OCI-LY1 (cell line): ENCODE results near the gene FUOM.

Experiments
- H2AFZ ChIP-seq: fragments of 200-600 bp; sonication (generic), shearing (Covaris generic); 2 replicates; pipeline ENCODE4 v1.6.0; 2014; ENCODE audit warnings: antibody characterized with exemption, mild to moderate bottlenecking, low read length
- H3F3A ChIP-seq: fragments of 200-600 bp; sonication (generic), shearing (Covaris generic); 2 replicates; pipeline ENCODE4 v1.6.0; 2014; ENCODE audit warnings: mild to moderate bottlenecking, antibody characterized with exemption, low read length, moderate library complexity; ENCODE audit not compliant: insufficient read depth
- H3K27ac ChIP-seq: fragments of 200-600 bp; sonication (generic); 2 replicates; pipeline ENCODE4 v1.5.1; 2014; ENCODE audit warnings: low read length, mixed run types, mild to moderate bottlenecking, low read depth; ENCODE audit not compliant: poor library complexity, severe bottlenecking
- H3K27me3 ChIP-seq: fragments of 200-600 bp; sonication (generic); 2 replicates; pipeline ENCODE4 v1.6.0; 2014; ENCODE audit warnings: antibody characterized with exemption, mild to moderate bottlenecking, low read length, moderate library complexity; ENCODE audit not compliant: insufficient read depth
- H3K36me3 ChIP-seq: fragments of 200-600 bp; sonication (generic); 2 replicates; pipeline ENCODE4 v1.6.1; 2014; ENCODE audit warnings: mild to moderate bottlenecking, antibody characterized with exemption, low read length, moderate library complexity, mixed read lengths; ENCODE audit not compliant: insufficient read depth
- H3K4me1 ChIP-seq: fragments of 200-600 bp; sonication (generic); 2 replicates; pipeline ENCODE4 v1.5.1; 2014; ENCODE audit warnings: mild to moderate bottlenecking, low read length, moderate library complexity; ENCODE audit not compliant: insufficient read depth, severe bottlenecking
- H3K4me2 ChIP-seq: fragments of 200-600 bp; sonication (generic), shearing (Covaris generic); 2 replicates; pipeline ENCODE4 v1.6.1; 2014; ENCODE audit warnings: low read length
- H3K4me3 ChIP-seq: fragments of 200-600 bp; sonication (generic); 2 replicates; pipeline ENCODE4 v1.5.1; 2014; ENCODE audit warnings: low read length, low read depth, mild to moderate bottlenecking, mixed read lengths; ENCODE audit not compliant: poor library complexity, severe bottlenecking
- H3K79me2 ChIP-seq: fragments of 200-600 bp; shearing (Covaris generic); 2 replicates; pipeline ENCODE4 v1.6.1; 2016; ENCODE audit warnings: mixed run types, low read length, mixed read lengths; ENCODE audit not compliant: insufficient read depth
- H3K9ac ChIP-seq: fragments of 200-600 bp; sonication (generic), shearing (Covaris generic); 2 replicates; pipeline ENCODE4 v1.6.1; 2014; ENCODE audit warnings: mild to moderate bottlenecking, low read length, mixed read lengths
- H3K9me2 ChIP-seq: fragments of 200-600 bp; sonication (generic), shearing (Covaris generic); 2 replicates; pipeline ENCODE4 v1.6.1; 2014; ENCODE audit warnings: low read depth, mild to moderate bottlenecking, low read length, mixed read lengths
- H3K9me3 ChIP-seq: fragments of 200-600 bp; shearing (Covaris generic); 2 replicates; pipeline ENCODE4 v1.6.1; 2014; ENCODE audit warnings: low read length, mixed read lengths
- H4K20me1 ChIP-seq: fragments of 200-600 bp; sonication (generic), shearing (Covaris generic); 2 replicates; pipeline ENCODE4 v1.6.0; 2016; ENCODE audit warnings: mild to moderate bottlenecking, low read length; ENCODE audit not compliant: insufficient read depth
- CTCF ChIP-seq: fragments of 200-600 bp; sonication (generic), shearing (Covaris generic); IDR thresholded peaks from 2 replicates; pipeline ENCODE4 v1.5.1; 2017; ENCODE audit warnings: mild to moderate bottlenecking, antibody characterized with exemption, low read length, moderate library complexity, mixed read lengths
- EZH2 ChIP-seq: fragments of 200-600 bp; sonication (generic), shearing (Covaris generic); IDR thresholded peaks from 2 replicates; pipeline ENCODE4 v1.8.0; 2017; ENCODE audit warnings: borderline replicate concordance, mixed run types, mild to moderate bottlenecking, antibody characterized with exemption, low read length, moderate library complexity, mixed read lengths

Gene FUOM

GRCh38 chr10:133342942-133343341 is 14.9 kb downstream of the FUOM start:
- Histone ChIP-seq H3K9ac (no peak overlapping the region), H3K27ac (no peak overlapping the region), H3K4me2 (no peak overlapping the region), H3K4me3 (no peak overlapping the region), H3F3A (no peaks in the 10 kb centered on the region), H4K20me1 (no peaks in the 10 kb centered on the region), H3K9me2 (no peaks in the 10 kb centered on the region), H2AFZ (no peak overlapping the region), H3K36me3 (no peaks in the 10 kb centered on the region), H3K9me3 (peaks cover 4% of the 10 kb centered on the region; the same call in 1 of the 2 replicates), H3K4me1 (no peaks in the 10 kb centered on the region), H3K27me3 (peaks cover 4% of the 10 kb centered on the region; the same call in 1 of the 2 replicates), H3K79me2 (no peaks in the 10 kb centered on the region)
- no peak for TF ChIP-seq CTCF
- TF ChIP-seq EZH2, result no peak

GRCh38 chr10:133341983-133342382 is 15.8 kb downstream of the FUOM start:
- Histone ChIP-seq H3K4me2 (no peak overlapping the region), H3K27me3 (peaks cover 4% of the 10 kb centered on the region; the same call in 1 of the 2 replicates), H3K79me2 (no peaks in the 10 kb centered on the region), H3F3A (no peaks in the 10 kb centered on the region), H3K36me3 (no peaks in the 10 kb centered on the region), H3K9me3 (peaks cover 6% of the 10 kb centered on the region; the same call in 1 of the 2 replicates), H3K27ac (no peak overlapping the region), H2AFZ (no peak overlapping the region), H3K9me2 (no peaks in the 10 kb centered on the region), H3K9ac (no peak overlapping the region), H3K4me3 (no peak overlapping the region), H4K20me1 (no peaks in the 10 kb centered on the region), H3K4me1 (no peaks in the 10 kb centered on the region)
- TF ChIP-seq EZH2, result no peak
- TF ChIP-seq CTCF, result no peak

- Histone ChIP-seq H2AFZ (no peak overlapping the region), H3K27me3 (no peaks in the 10 kb centered on the region; the same call in 1 of the 2 replicates), H3K4me2 (no peak overlapping the region), H3F3A (no peaks in the 10 kb centered on the region), H3K27ac (no peak overlapping the region), H3K9me2 (no peaks in the 10 kb centered on the region), H3K36me3 (no peaks in the 10 kb centered on the region), H3K9ac (no peak overlapping the region), H3K9me3 (peaks cover 6% of the 10 kb centered on the region; the same call in 1 of the 2 replicates), H3K4me1 (no peaks in the 10 kb centered on the region), H3K79me2 (no peaks in the 10 kb centered on the region), H3K4me3 (no peak overlapping the region), H4K20me1 (no peaks in the 10 kb centered on the region)
- no peak for TF ChIP-seq EZH2
These were observed 18.0 kb downstream of the FUOM start for GRCh38 chr10:133339708-133340380.
